IPS-18c (cell line): ENCODE measurements around the gene TEX52.

ENCODE experiments used
- H3K4me3 ChIP-seq: 2 replicates; pipeline ENCODE4 v1.7.0; 2013; ENCODE audit warnings: low read depth, mild to moderate bottlenecking, low read length, moderate library complexity; ENCODE audit not compliant: insufficient read depth
- H3K9me3 ChIP-seq: one replicate; pipeline ENCODE4 v1.6.1; 2013; ENCODE audit warnings: mild to moderate bottlenecking, low read length, moderate library complexity; ENCODE audit not compliant: control insufficient read depth, insufficient read depth

Gene TEX52

GRCh38 chr12:2842948-2843347, 13.9 kb downstream of the TEX52 start:
- Histone ChIP-seq H3K4me3 (no peak overlapping the region), H3K9me3 (no peaks in the 10 kb centered on the region)

- H3K4me3 ChIP-seq, result no peak overlapping the region
- H3K9me3 ChIP-seq, result no peaks in the 10 kb centered on the region
These were observed 15.7 kb downstream of the TEX52 start for GRCh38 chr12:2841056-2841650.

GRCh38 chr12:2836574-2836973, 20.3 kb downstream of the TEX52 start:
- Histone ChIP-seq H3K9me3 (no peaks in the 10 kb centered on the region), H3K4me3 (no peak overlapping the region)

- no peaks in the 10 kb centered on the region for H3K9me3 ChIP-seq
- H3K4me3 ChIP-seq, result no peak overlapping the region
These were observed 21.0 kb downstream of the TEX52 start for GRCh38 chr12:2835691-2836403.

- Histone ChIP-seq H3K4me3 (no peak within 1 kb of the TSS), H3K9me3 (no peaks in the 10 kb centered on the region)
These were observed 22.0 kb downstream of the TEX52 start, which contains the start of gene NRIP2 for GRCh38 chr12:2834581-2835491. Gene NRIP2, minus strand, starts transcription at chr12:2835035. Its CDS starts 52 bp downstream, at chr12:2834983.

- H3K9me3 ChIP-seq, result no peaks in the 10 kb centered on the region
- H3K4me3 ChIP-seq, result no peak overlapping the region
These were observed 23.0 kb downstream of the TEX52 start for GRCh38 chr12:2833810-2834209.

- Histone ChIP-seq H3K4me3 (no peak overlapping the region), H3K9me3 (no peaks in the 10 kb centered on the region)
These were observed 23.5 kb downstream of the TEX52 start for GRCh38 chr12:2833327-2833726.

GRCh38 chr12:2832550-2833127, 24.2 kb downstream of the TEX52 start:
- no peak overlapping the region for H3K4me3 ChIP-seq
- H3K9me3 ChIP-seq, result no peaks in the 10 kb centered on the region

GRCh38 chr12:2829275-2829674, 27.6 kb downstream of the TEX52 start:
- H3K9me3 ChIP-seq, result no peaks in the 10 kb centered on the region
- no peak overlapping the region for H3K4me3 ChIP-seq

GRCh38 chr12:2826721-2827515, 29.9 kb downstream of the TEX52 start:
- no peak overlapping the region for H3K4me3 ChIP-seq
- no peaks in the 10 kb centered on the region for H3K9me3 ChIP-seq

- no peak overlapping the region for H3K4me3 ChIP-seq
- H3K9me3 ChIP-seq, result no peaks in the 10 kb centered on the region
These were observed 30.8 kb downstream of the TEX52 start for GRCh38 chr12:2826036-2826435.

GRCh38 chr12:2825132-2825531, 31.7 kb downstream of the TEX52 start:
- no peak overlapping the region for H3K4me3 ChIP-seq
- H3K9me3 ChIP-seq, result no peaks in the 10 kb centered on the region

- Histone ChIP-seq H3K9me3 (no peaks in the 10 kb centered on the region), H3K4me3 (no peak overlapping the region)
These were observed 32.3 kb downstream of the TEX52 start for GRCh38 chr12:2824541-2824940.

GRCh38 chr12:2823483-2823882, 33.4 kb downstream of the TEX52 start:
- Histone ChIP-seq H3K9me3 (no peaks in the 10 kb centered on the region), H3K4me3 (no peak overlapping the region)

- Histone ChIP-seq H3K9me3 (no peaks in the 10 kb centered on the region), H3K4me3 (no peak overlapping the region)
These were observed 36.4 kb downstream of the TEX52 start for GRCh38 chr12:2820432-2820831.

GRCh38 chr12:2819810-2820209, 37.0 kb downstream of the TEX52 start:
- H3K9me3 ChIP-seq, result no peaks in the 10 kb centered on the region
- no peak overlapping the region for H3K4me3 ChIP-seq
